HG03457 (cell line): ENCODE results near the gene SPTLC1.
"Not testable (repeated sequence)": the region's sequence is repeated elsewhere in the genome, so short reads cannot be mapped to it uniquely, and the experiment has no call there.

Experiments used
- ATAC-seq: cut with Tn5 transposase; IDR thresholded peaks from one replicate; pipeline ENCODE4 v1.9.1; 2021; ENCODE audit warnings: moderate number of reproducible peaks; ENCODE audit not compliant: unreplicated experiment

SPTLC1 gene, protein sequence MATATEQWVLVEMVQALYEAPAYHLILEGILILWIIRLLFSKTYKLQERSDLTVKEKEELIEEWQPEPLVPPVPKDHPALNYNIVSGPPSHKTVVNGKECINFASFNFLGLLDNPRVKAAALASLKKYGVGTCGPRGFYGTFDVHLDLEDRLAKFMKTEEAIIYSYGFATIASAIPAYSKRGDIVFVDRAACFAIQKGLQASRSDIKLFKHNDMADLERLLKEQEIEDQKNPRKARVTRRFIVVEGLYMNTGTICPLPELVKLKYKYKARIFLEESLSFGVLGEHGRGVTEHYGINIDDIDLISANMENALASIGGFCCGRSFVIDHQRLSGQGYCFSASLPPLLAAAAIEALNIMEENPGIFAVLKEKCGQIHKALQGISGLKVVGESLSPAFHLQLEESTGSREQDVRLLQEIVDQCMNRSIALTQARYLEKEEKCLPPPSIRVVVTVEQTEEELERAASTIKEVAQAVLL

DNA sequence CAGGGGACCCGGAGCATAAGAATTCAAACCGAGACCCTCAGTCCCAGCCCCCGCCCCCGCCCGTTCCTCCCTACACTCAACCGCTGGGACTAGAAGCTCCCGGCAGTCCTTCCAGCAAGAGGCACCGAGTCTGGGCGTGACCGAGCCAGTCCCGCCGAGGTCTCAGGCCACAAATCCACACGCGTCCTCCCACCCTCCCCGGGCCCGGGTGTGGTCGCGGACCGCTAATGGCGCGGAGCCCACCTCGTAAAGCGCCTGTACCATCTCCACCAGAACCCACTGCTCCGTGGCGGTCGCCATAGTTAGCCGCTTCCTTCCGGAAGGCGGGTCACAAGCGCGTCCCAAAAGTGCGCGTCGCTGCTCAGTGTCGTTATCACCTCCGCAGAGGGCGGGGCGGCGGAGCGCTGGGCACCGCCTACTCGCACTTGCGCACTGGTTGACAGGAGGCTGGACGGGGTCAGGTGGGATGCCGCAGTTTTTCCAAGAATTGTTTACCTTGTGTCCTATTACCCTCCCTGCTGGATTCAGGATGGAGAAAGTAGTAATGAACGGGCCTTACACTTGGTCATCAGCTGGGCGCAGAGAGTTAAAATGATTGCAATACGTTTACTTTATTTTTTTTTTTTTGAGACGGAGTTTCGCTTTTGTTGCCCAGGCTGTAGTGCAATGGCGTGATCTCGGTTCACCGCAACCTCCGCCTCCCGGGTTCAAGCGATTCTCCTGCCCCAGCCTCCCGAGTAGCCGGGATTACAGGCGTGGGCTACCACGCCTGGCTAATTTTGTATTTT, at the start of gene SPTLC1:
Gene SPTLC1, minus strand, starts transcription at position 343 of the 788 bp plus-strand sequence. Its CDS starts 43 bp downstream, at position 300.
- peak; percentile 90 for ATAC-seq

DNA sequence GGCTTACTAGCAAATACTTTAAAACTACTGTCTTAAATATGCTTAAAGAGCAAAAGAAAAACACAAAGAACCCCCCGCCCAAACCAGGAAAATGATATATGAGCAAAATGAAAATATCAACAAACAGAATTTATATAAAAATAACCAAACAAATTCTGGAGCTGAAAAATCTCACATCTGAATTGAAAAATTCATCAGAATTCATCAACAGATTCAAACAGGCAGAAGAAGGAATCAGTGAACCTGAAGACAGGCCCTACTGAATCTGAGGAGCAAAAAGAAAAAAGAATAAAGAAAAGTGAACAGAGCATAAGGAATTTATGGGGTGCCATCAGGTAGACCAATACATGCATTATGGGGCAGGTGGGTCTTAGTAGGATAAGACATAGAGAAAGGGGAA, 49.8 kb upstream of the SPTLC1 start:
- no peak for ATAC-seq

DNA sequence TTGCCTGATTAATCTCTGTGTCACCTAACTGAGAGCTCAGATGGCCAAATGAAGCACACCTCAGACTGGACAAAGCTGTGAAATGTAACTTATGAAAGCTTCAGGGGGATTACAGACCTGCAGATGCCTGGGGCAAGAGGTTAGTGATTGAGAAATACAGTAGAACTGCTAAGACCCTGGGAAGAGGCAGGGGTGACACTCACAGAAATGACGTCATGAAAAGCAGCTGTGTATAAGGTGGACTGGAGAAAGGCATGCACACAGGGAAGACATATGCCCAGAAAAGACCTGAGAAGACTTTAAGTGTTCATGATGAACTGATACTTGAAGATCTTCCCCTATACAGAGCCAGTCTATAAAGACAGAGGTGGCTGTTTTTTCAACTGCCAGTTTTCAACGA, 49.3 kb upstream of the SPTLC1 start:
- no peak for ATAC-seq

DNA sequence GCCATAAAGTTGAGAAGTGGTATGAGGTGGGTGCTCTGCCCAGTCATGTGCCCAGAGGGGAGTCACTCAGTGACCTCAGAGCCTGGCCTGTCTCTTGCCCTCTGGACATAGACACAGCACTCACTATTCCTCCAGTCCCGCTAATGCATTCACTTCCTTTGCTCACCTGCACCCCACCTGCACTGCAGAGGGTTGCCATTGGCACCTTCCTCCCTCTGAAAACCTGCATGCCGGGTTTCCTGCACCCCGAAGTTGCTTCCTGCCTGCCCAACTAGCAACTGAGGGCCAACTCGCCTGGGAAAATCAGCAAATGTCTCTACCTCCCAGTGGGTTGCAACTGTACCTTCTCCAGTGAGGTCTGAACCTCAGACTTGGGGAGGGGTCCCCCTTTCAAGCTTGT, 48.1 kb upstream of the SPTLC1 start:
- ATAC-seq, result no peak

DNA sequence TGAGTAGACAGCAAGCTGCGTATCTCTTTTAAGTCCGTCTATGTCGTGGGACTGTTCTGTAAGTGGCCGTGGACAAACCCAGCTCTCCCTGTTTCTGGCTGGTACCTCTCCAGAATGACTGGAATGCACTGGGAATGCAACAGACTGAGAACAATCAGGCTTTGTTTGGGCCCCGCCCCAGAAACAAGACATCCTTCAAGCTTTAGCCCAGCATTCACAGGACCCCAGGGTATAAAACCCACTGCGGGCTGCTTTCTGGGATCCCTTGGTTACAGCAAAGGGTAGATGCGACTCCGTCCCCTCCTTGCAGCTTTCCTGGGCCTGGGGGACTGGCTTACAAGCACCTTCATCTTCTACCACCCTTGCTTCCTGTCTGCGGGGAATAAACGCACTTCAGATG, 45.6 kb upstream of the SPTLC1 start:
- ATAC-seq, result no peak

DNA sequence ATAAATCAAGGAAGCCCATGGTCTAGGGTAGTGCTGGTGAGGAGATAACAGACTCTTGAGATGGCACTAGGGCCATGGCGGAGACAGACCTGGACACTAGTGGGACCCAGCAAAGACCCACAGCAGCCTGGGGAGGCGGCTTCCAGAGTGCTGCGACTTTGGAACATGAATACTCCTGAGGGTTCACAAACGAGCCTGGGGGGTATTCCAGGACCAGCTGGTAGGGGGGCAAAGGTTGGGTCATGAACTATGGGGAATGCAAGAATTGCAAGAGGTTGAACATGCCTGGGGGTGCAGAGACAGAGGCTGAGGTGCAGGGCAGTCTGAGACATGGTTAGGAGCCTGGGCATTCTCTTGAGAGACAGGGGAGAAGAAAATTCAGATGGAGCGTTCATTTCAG, 43.8 kb upstream of the SPTLC1 start:
- ATAC-seq, result no peak

DNA sequence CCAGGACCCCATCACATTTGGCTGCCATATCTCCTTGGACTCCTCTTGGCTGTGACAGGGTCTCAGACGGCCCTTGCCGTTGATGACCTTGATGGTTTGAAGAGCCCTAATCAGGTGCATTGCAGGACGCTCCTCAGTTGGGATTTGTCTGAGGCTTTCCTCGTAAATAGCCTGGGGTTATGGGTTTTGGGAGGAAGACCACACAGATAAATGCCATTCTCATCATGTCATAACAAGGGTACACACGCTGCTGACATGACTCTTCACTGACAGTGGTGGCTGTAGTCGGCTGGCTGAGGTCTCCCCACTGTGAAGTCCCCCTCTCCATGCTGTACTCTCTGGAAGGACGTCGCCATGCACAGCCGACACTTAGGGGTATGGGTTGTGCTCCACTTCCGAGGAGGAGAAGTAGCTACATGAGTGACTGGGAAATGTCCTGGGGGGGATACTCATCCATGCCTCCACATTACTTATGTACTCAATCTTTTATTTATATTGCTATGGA, 42.9 kb upstream of the SPTLC1 start:
- ATAC-seq, result no peak

DNA sequence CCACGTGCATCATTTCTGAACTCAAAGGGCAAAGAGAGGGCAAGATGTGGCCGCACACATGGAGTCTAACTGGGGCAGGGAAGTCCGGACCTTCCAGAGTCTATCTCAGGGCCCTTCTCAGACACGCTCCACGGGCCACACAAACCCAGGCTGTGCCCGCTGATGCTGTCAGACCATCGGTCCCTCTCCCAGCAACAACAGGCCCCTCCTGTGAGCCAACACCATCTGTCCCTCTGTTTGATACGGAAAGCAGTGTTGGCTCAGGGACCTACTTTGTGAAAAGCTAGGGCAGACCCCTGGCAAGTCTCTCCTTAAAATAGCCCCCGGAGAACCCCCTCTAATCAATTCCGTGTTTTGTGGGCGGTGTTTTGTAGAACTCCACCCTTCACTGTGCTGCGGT, 40.5 kb upstream of the SPTLC1 start:
- ATAC-seq, result not testable (repeated sequence)

DNA sequence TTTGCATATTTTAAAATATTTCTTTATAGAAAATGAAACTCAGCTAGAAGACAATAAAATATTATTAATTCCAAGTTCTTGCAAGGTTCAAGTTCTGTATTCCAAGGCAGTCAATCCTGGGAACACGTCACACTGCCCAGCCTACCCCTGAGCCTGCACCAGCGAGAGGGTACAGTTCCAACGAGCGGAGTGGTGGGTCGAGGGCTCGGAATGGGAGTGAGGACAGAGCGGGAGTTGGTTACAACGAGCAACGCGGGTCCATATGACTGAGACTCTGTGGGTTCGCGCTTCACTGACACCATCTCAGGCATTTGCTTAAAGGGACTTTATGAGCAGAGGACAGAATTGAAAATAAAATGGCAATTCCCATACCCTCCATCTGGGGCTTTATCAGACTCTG, 40.0 kb upstream of the SPTLC1 start:
- no peak for ATAC-seq

DNA sequence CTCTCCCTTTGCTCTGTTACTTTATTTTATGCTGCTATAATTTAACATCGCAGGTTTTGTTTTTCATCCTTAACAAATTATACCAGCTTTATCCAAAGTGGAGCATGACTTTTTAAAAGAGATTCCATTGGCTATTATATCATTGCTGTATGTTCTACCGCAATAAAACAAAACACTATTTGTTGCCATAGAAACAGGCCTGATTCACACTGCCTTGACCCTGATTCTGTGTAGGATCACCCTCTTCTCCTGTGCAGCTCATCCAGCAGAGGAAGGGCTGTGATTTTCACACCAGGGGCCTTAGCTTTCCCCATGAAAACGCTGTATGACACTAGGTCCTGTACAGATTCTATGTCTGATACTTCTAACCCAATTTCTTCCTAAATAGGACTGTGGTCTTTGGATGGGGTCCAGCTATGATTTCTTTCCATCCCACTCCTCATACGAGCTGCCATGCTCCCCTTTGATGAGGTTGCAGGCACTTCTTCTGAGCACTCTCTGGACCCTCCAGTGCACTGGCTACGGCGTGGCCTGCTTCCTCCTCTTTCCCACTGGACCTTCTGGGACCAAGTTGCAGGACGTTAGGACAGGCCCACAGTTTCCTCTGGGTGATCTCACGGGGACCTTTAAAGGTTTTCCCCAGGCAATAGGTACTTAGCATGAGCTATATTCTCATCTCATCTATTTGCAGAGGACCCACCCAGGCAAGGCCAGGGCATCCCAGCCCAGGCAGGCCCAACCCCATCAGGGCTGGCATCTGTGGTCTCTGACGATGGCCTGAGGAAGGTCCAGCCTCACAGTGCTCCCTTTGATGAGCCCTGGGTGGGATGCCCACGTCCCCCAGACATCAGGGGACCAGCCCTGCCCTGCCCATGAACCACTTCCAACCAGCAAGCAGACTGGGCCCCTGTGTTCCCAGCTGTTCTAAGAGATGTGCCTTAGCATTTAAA, 38.5 kb upstream of the SPTLC1 start:
- ATAC-seq, result not testable (repeated sequence)

DNA sequence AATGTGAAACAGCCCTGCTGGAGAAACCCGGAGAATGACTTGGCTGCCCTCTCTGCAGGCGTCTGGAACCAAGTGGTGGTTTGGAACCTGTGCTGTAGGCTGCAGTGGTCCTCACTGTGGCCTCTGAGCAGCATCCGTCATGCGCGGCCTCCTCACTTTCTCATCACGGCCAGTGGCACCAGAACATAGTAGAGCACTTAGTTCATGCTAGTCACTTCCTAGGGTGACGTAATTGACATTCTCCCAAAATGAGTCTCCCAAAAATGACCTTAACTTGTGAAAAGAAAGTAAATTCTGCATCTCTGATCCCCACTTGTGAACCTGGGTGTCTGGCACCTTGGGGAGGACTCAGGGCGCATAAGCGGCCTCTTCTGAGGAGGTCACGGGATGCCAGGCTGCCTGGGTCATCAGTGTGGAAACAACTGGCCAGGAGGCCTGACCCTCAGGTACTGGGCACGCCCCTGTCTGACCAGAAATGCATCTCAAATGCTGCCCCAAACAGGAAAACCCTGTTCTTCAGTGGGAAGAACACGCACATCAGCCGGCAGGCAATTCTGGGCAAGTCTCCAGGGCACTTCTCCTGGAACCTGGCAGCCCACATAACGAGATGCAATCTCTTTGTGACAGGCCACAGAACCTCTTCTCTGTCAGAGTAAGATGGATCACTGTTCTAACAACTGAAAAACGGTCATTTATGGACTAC, 36.6 kb upstream of the SPTLC1 start:
- ATAC-seq, result no peak

DNA sequence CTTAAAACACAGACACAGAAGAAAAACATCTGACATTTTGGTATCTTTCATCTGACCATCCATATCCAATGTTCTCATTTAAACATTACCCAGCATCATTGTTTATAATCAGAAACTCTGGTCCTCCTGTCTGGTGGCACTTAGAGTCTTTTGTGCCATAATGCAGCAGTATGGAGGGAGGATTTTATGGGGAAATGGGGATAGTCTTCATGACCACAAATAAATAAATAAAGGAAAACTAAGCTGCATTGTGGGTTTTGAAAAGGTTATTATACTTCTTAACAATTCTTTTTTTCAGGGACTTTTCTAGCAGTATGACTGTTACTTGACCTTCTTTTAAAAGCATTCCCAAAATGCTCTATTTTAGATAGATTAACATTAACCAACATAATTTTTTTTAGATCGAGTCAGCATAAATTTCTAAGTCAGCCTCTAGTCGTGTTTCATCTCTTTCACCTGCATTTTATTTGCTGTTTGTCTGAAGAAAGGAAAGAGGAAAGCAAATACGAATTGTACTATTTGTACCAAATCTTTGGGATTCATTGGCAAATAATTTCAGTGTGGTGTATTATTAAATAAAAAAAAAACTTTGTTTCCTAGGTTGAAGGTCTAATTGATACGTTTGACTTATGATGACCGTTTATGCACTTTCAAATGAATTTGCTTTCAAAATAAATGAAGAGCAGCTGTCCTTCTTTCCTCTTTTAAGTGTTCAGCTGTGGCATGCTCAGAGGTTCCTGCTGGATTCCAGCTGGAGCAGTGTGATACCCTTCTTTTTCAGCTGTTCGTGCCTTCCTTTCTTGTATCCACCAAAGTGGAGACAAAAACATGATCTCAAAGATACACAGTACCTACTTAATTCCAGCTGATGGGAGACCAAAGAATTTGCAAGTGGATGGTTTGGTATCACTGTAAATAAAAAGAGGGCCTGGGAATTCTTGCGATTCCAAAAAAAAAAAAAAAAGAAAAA, 35.6 kb upstream of the SPTLC1 start:
- not testable (repeated sequence) for ATAC-seq

DNA sequence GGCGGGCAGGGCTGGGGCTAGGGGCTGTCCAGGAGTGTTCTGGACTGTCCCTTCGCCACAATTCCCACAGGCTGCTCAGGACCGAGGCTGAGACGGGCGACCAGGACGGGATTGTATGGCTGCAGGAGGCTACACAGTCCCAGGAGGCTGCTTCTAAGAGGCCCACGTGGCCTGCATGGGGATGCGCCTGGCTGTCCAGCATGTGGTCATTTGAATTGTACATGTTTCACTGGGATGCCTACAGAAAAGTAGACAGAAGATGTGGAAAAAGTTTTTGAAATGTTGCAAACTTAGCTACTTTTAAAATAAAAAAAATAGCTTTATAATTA, 32.6 kb upstream of the SPTLC1 start:
- ATAC-seq, result no peak

DNA sequence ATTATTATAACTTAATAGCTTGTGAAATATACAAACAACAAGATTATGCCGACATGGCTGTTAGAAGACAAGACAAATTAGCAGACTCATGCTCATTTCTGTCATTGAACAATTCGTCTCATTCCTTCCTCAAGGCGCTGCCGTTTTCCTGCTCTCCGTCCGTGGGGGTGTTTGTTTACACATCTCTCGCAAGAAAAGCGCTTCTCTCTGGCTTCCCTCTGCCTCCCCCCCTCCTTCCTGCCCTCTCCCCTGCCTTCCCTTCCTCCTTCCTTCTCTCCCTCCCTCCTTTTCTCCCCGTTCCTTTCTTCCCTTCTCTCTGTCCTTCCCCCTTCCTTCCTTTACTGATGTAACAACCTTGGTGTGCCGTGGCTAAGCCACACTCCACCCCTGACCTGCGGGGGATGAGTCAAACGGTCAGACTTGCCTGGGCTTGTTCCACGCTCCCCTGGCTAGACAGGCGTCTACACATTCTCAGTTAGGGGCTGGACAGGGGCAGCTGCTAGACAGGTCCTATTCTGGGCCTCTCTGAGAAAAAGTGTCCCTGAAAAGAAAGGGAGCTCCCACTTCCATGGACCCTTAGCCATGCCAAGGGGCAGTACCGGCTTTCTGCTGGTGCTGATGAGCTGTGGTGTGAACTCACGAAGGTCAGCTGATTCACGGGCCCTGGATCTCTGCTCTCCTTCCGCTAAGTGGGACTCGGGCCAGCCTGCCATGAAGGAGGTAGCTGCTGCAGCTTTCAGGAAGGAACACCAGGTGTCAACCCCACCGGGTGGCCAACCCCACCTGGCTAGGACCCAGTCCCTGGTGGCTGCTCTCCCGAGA, 32.0 kb upstream of the SPTLC1 start:
- no peak for ATAC-seq

DNA sequence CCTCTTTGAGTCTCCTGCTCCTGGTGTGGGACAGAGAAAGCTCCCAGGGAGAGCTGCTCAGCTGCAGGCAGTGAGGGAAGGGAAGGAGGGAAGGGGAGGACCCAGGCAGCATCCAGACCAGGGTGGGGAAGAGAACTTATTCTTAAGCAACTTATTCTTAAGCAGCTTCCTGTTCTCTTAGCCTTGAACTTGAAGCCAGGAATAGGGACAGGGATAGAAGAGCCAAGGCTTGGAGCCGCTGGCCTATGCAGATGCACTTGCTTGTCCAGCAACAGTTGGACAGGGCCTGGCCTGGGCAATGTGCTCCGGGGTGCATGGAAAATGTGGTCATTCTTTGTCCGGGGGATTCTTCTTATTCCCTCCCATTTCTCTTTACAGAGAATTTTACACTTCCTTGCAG, 31.4 kb upstream of the SPTLC1 start:
- ATAC-seq, result no peak

DNA sequence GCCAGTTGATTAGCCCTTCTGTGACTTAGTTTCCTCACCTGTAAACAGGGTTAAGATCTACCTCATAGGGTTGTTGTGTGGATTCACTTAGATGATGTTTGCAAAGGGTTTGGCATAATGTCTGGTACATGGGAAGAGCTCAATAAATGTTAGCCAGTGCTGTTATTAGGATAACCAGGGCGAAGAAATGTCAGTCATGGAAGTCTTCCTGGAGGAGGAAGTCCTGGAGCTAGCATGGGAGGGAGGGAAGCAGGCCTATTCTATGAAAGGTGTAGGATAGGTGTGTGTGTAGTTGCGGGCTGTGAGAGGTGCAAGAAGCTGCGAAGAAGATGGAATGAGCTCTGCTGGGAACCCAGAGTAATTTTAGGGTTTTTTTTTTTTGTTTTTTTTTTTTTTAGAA, 30.6 kb upstream of the SPTLC1 start:
- not testable (repeated sequence) for ATAC-seq

DNA sequence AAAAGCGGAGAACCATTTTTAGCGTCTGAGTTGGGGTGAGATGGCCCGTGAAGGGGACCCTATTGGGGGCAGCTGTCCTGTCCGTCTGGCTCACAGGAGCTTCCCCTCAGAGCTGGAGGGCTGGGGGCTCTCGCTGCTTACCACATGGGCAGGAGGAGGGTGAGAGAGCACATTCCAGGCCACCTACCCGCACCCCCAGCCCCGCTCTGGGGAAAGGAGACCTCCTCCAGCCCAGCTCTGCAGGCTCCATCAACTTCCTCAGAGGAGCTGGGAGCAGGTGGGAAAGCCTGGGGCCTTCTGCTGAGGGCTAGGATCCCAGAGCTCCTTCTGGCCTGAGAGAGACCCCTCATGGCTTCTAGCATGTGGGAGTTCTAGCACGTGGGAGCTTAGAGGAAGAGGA, 27.1 kb upstream of the SPTLC1 start:
- no peak for ATAC-seq
